Sigmoid colon (tissue), 4 donors: ENCODE data around the gene SAMD10.

Experiments
- CTCF ChIP-seq, 4 experiments: fragments of 450-650 bp in 3 of 4; fragments of 200-600 bp in 1 of 4; IDR thresholded peaks; one replicate each; pipeline ENCODE4 v1.5.1; 2016 to 2019; ENCODE audit warnings: antibody characterized with exemption in 4 of 4, mild to moderate bottlenecking in 3 of 4, moderate library complexity in 2 of 4
- POLR2A ChIP-seq, 2 donors: fragments of 450-650 bp; IDR thresholded peaks; one replicate each; pipeline ENCODE4 v1.6.1; 2016; ENCODE audit warnings: antibody characterized with exemption in 2 of 2, mild to moderate bottlenecking in 2 of 2, moderate library complexity in 2 of 2
- POLR2AphosphoS5 ChIP-seq, 4 donors: sonication (generic); formaldehyde crosslinking; IDR thresholded peaks; one replicate each; pipeline ENCODE4 v1.6.1; 2017; ENCODE audit warnings: antibody characterized with exemption in 4 of 4

- TF ChIP-seq POLR2A (IDR thresholded peaks at IDR 0.05) = peak; percentile 70 to 72
- peak; percentile 69 to 81 (median 78) for TF ChIP-seq CTCF (IDR thresholded peaks at IDR 0.05)
- peak; percentile 88 to 96 (median 92) for TF ChIP-seq POLR2AphosphoS5 (IDR thresholded peaks at IDR 0.05)
These were observed 1.6 kb upstream of the SAMD10 start, which contains the start of gene PRPF6 for GRCh38 chr20:63980806-63981728.
